Tibial nerve (tissue), 4 donors: ENCODE results near the gene SECTM1. TPM values are rescaled to one million over a fixed set of nuclear protein-coding genes. Genes with fewer than 3 reads are reported as not detected.
A peak's percentile ranks its signal among the peaks of the same experiment; 100 is the strongest.

Source experiments
- DNase-seq, 2 donors: peaks; one replicate each; pipeline ENCODE4 v3.0.0-alpha.2; 2019; ENCODE audit warnings: low spot score in 2 of 2
- H3K27ac ChIP-seq, 4 donors: fragments of 200-600 bp; sonication (generic) in 3 of 4; one replicate each; pipeline ENCODE4 v1.5.1; 2017 to 2019; ENCODE audit warnings: mild to moderate bottlenecking in 1 of 4
- H3K27me3 ChIP-seq, 2 donors: fragments of 200-600 bp; sonication (generic) in 1 of 2; one replicate each; pipeline versions ENCODE4 v1.5.1 to v1.6.0; 2017 to 2019
- H3K36me3 ChIP-seq, 3 donors: fragments of 200-600 bp; sonication (generic); one replicate each; pipeline ENCODE4 v1.5.1; 2018 to 2019
- H3K4me1 ChIP-seq, 4 donors: fragments of 200-600 bp; sonication (generic) in 3 of 4; one replicate each; pipeline ENCODE4 v1.5.1; 2017 to 2019
- H3K4me3 ChIP-seq, 4 donors: fragments of 200-600 bp; sonication (generic) in 3 of 4; one replicate each; pipeline ENCODE4 v1.5.1; 2017 to 2019; ENCODE audit warnings: mild to moderate bottlenecking in 1 of 4, moderate library complexity in 1 of 4
- H3K9me3 ChIP-seq, 4 donors: fragments of 200-600 bp; sonication (generic) in 3 of 4; one replicate each; pipeline ENCODE4 v1.5.1; 2017 to 2019
- CTCF ChIP-seq, 5 experiments: fragments of 200-600 bp in 3 of 5; fragments of 450-650 bp in 2 of 5; sonication (generic) in 3 of 5; IDR thresholded peaks; one replicate each; pipeline ENCODE4 v1.5.1; 2016 to 2019; ENCODE audit warnings: antibody characterized with exemption in 5 of 5, mild to moderate bottlenecking in 3 of 5, moderate library complexity in 2 of 5
- EP300 ChIP-seq, 2 donors: sonication (generic); formaldehyde crosslinking; IDR thresholded peaks; one replicate each; pipeline ENCODE4 v1.6.1; 2017; ENCODE audit warnings: antibody characterized with exemption in 2 of 2, mild to moderate bottlenecking in 1 of 2
- POLR2A ChIP-seq, 2 donors: fragments of 450-650 bp; IDR thresholded peaks; one replicate each; pipeline ENCODE4 v1.6.1; 2017; ENCODE audit warnings: antibody characterized with exemption in 2 of 2, mild to moderate bottlenecking in 2 of 2, moderate library complexity in 2 of 2
- WGBS, 2 donors: methylation state at CpG; one replicate each; pipeline ENCODE4 v1.1.5; 2018; 5-methylcytosine and 5-hydroxymethylcytosine counted together
- total RNA-seq, 4 donors: library from RNA; depleted of rRNA; stranded (reverse); fragments of >200 nt; gene quantifications; one replicate each; pipeline ENCODE4 v1.1.0, GENCODE V29; 2016

SECTM1 gene
- total RNA-seq, 4 donors from 2014 or later: 6.9 to 12.6 (median 11.3) TPM

GRCh38 chr17:82281502-82282238 lies 51.9 kb downstream of the SECTM1 start:
- WGBS, 2 donors: 75 to 78% methylated on average over 21 to 22 of the region's 22 CpGs
- peaks cover 0 to 12% (median 0%) of the 10 kb centered on the region in 3 donors for H3K36me3 ChIP-seq

GRCh38 chr17:82281076-82281475 lies 52.5 kb downstream of the SECTM1 start:
- H3K27ac ChIP-seq: no peak overlapping the region
- WGBS, 2 donors: 77 to 80% methylated on average over 4 to 7 of the region's 7 CpGs
- H3K27me3 ChIP-seq: no peaks in the 10 kb centered on the region
- TF ChIP-seq POLR2A (IDR thresholded peaks at IDR 0.05) (no peak), EP300 (IDR thresholded peaks at IDR 0.05) (no peak), CTCF (IDR thresholded peaks at IDR 0.05) (no peak)
- peaks cover 0 to 14% (median 0%) of the 10 kb centered on the region in 3 donors for H3K36me3 ChIP-seq
- no peaks in the 10 kb centered on the region for H3K9me3 ChIP-seq
- DNase-seq: no peak
- no peak overlapping the region for H3K4me3 ChIP-seq
- peaks cover 0 to 44% (median 10%) of the 10 kb centered on the region in 4 donors for H3K4me1 ChIP-seq

More at GRCh38 chr17:82281502-82282238, 51.9 kb downstream of the SECTM1 start:
- TF ChIP-seq CTCF (IDR thresholded peaks at IDR 0.05) (no peak), EP300 (IDR thresholded peaks at IDR 0.05) (no peak), POLR2A (IDR thresholded peaks at IDR 0.05) (no peak)
- DNase-seq: no peak
- no peaks in the 10 kb centered on the region for H3K9me3 ChIP-seq
- no peaks in the 10 kb centered on the region for H3K27me3 ChIP-seq
- peaks cover 0 to 47% (median 10%) of the 10 kb centered on the region in 4 donors for H3K4me1 ChIP-seq
- peak overlapping the region in 1 of 4 donors; percentile 87 for H3K27ac ChIP-seq
- H3K4me3 ChIP-seq: no peak overlapping the region

- H3K27ac ChIP-seq: no peak overlapping the region
- H3K4me1 ChIP-seq: peaks cover 0 to 38% (median 10%) of the 10 kb centered on the region in 4 donors
- H3K9me3 ChIP-seq: no peaks in the 10 kb centered on the region
- 89% methylated on average over 8 of the region's 8 CpGs for WGBS, 2 donors
- TF ChIP-seq EP300 (IDR thresholded peaks at IDR 0.05) (no peak), POLR2A (IDR thresholded peaks at IDR 0.05) (no peak), CTCF (IDR thresholded peaks at IDR 0.05) (no peak)
- no peaks in the 10 kb centered on the region for H3K27me3 ChIP-seq
- peaks cover 0 to 20% (median 0%) of the 10 kb centered on the region in 3 donors for H3K36me3 ChIP-seq
- H3K4me3 ChIP-seq: no peak overlapping the region
- DNase-seq: no peak
Measured at GRCh38 chr17:82280537-82280936, 53.0 kb downstream of the SECTM1 start.

- peaks cover 0 to 21% (median 0%) of the 10 kb centered on the region in 3 donors for H3K36me3 ChIP-seq
- WGBS, 2 donors: 81% methylated on average over 16 of the region's 16 CpGs
- no peak for DNase-seq
Measured at GRCh38 chr17:82278786-82279391, 54.7 kb downstream of the SECTM1 start.

More at GRCh38 chr17:82278786-82279391, 54.7 kb downstream of the SECTM1 start:
- H3K9me3 ChIP-seq: no peaks in the 10 kb centered on the region
- H3K4me1 ChIP-seq: peaks cover 0 to 41% (median 18%) of the 10 kb centered on the region in 4 donors
- no peaks in the 10 kb centered on the region for H3K27me3 ChIP-seq
- H3K27ac ChIP-seq: no peak overlapping the region
- H3K4me3 ChIP-seq: no peak overlapping the region
- TF ChIP-seq EP300 (IDR thresholded peaks at IDR 0.05): no peak
- no peak for TF ChIP-seq CTCF (IDR thresholded peaks at IDR 0.05)
- TF ChIP-seq POLR2A (IDR thresholded peaks at IDR 0.05): no peak
